GM19193 (cell line): Measurements from ENCODE around the gene GPATCH11.

Experiments
- POLR2A ChIP-seq: IDR thresholded peaks from 4 replicates; pipeline ENCODE4 v1.6.1; 2011; ENCODE audit not compliant: insufficient read depth, insufficient read length; ENCODE audit errors: extremely low read depth

GPATCH11 gene

DNA sequence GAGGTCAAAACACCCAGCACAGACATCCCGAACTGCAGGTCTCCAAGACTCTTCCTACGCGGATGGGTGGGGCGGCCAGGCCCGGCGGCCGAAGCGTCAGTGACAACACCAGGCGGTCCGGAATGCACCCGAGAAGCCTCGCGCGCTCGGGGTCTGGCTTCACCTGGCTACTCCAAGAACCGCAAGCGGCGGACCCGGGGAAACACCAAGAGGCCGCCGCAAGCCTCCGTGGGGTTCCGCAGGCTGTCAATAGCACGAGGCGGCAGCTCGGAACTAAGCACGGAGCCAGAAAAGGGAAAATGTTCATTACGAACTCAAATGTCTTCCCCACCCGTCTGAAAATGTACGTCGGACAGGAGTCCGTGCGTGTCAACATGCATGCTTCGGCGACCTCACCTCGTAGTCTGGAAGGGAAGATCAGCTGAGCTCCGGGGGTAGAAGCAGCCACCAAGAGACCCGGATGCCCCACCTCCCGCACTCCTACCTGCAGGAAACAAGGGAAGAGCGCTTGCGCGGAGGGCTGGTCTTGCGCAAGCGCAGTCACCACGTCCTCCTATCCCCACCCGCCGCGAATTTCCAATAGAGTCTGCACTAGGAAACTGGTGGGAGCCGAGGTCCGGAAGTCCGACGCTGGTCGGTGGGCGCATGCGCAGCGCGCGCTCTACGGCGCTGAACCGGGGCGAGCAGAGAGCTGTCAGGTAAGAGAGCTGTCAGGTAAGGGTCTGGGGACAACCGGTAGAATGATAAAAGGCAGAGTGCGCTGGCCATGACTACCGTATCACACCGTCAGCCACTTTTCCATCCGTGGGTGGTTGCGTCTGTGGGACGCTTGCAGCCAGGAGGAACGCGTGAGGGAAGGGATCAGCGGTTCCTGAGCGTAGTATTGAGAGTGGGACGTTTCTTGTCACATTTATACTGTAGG, at the start of gene GPATCH11, which contains the start of gene HEATR5B:
Gene GPATCH11 (plus strand): TSS at position 646 of the 922 bp plus-strand sequence. CDS start 3,864 bp downstream, outside the sequence.
Gene HEATR5B (minus strand): TSS at position 500 of the 922 bp plus-strand sequence. CDS start 958 bp downstream, outside the sequence.
- peak; percentile 67 for TF ChIP-seq POLR2A

DNA sequence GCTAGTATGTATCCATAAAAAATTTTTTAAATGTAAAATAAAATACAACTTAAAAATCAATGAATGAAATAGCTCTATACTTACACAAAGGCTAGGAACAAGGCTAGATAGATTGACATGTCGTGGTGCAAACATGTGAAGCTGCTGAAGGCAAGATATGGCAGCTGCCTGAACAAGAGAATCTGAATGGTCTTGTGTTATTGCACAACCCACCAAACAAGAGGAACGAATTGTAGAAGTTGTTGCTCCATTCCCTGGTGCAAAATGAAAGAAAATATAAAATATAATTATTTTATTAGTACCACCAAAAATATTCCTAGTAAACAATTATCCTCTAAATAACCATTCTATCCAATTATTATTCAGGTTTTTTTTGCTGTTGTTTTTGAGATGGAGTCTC, 46.5 kb upstream of the GPATCH11 start:
- no peak for TF ChIP-seq POLR2A

DNA sequence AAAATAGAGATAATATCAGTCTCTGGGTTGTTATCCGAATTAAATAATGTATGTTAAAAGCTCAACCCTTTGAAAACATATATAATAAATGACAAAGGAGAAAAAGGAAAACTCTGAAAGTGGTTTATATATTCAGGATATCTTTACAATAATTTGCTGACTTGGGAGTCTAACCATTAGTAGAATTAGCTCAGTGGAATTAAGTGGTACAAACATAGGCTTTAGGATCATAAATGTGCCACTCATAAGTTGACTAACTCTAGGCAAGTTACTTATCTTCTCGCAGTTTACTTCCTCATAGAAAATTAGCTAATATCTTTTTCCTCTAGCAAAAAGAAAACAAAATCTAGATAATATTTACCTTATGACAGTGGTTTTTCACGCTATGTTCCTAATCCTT, 44.7 kb upstream of the GPATCH11 start:
- TF ChIP-seq POLR2A = no peak

DNA sequence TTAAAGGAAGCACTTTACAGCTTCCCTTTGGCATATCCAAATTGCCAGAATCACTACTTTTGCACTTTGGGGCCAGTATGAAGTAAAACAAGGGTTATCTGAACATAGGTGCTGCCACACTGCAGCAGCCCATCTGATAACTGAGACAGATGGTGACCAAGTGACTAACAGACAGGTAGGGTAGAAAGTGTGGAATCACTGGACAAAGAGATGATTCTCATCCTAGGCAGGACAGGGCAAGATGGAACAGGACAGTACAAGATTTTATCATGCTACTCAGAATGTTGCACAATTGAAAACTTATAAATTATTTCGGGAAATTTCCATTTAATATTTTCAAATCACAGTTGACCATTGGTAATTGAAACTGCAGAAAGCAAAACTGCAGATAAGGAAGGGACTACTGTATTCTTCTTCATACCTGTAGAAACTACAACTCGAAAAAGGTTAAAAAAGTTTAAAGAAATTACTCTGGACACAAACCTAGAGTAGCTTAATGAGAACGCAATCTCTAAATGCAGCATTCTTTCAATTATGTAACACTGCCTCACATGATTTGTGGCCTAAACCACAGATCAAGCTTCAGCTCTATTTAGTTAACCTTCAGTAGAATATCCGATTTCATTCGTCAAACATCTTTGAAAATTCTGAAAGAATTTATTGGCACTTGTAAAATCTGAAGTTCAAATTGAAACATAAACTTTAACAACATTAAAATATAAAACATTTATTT, 31.6 kb upstream of the GPATCH11 start:
- no peak for TF ChIP-seq POLR2A

DNA sequence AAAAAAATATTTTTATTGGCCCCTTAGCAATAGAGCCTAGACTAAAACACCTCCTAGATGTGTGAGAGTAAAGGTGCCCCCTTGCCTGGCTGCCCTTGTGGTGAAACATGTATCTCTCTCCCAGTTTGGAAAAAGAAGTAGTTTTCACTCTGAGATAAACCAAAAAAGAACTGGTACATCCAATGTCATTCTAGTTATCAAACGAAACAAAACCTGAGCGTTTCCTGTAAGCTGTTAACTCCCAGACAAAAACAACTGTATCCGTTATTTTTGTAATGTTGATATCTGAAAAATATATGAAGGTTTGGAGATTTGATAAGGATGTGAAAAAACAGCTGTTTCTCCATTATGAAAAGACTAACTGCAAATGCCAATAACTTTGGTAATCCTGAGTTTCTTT, 24.5 kb upstream of the GPATCH11 start:
- no peak for TF ChIP-seq POLR2A

DNA sequence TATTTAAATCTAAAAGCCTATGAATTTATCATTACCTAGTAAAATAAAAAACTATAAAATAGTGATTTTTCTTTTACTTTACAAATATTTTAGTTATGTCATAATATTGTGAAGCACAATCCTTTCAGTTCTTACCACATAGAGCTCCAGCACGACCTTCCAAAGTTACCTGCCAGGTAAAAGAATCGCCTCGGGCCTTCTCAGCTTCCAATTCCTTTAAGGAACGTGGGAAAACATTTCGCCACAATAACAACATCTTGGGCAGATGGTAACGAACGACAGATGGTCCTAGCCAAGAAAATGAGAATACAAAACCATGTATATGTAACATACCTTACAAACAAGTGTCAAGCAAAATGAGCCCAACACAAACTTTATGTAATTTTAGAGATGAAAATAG, 23.9 kb upstream of the GPATCH11 start:
- TF ChIP-seq POLR2A = no peak

DNA sequence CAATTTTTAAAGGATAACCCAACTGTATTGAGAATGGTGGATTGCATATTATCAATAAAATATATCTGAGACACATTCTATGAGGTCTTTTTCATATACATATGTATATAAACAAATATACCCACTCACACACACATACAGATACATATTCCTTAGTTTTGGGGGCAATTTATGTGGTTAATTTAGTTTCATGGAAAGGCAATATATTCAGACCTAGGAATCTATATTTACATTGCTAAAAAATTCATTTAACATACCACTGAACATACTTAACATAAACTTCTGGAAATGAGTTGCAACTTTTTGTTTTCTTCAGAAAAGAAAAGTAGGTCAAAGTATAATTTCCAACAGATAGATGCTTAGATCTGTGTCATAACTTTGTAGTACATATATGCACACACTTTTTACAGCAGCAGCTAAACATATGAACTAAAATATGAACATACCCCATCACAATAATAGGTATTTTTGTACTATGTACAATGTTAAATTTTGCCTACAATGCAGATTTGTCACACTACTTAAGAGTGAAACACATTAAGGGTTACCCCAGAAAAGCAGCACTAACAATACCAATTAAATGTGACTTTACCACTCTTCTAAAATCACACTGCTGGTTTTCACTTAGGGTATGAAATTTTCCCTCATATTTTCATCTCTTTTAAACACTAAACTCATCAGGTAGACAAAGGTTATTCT, 23.2 kb upstream of the GPATCH11 start:
- TF ChIP-seq POLR2A = no peak

DNA sequence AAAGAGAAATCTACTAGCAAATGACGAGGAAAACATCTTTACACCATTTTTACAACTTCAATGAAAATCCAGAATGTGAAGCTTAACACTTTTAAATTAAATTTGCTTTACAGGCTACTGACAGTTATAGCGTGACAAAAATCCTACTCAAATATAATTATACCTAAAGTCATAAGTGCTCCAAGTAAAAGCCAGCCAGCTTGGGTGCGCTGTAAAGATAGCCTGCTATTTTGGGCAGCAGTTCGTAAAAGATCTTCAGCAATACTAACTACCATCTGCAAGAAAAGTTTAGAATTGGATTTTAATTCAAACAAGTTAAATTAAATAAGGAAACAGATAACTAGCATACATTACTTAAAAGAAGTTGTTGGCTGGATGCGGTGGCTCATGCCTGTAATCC, 22.5 kb upstream of the GPATCH11 start:
- no peak for TF ChIP-seq POLR2A

DNA sequence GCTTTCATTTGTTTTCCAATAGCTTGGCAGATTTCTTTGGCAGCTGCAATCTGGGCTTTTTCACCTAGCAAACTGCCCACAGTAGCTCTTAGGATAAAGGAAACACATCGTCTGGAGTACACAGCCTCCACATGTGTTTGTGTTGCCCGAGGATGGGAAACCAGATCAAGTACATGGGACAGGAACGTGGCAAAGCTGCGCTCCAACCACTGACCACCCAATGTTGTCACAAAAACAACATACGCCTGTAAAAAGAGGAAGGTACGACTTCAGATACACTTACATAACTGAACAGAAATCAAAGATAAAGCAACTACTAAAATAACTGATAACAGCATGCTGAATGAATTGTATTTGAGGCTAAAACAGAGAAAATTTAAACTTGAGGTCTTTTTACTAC, 15.6 kb upstream of the GPATCH11 start:
- TF ChIP-seq POLR2A = no peak

DNA sequence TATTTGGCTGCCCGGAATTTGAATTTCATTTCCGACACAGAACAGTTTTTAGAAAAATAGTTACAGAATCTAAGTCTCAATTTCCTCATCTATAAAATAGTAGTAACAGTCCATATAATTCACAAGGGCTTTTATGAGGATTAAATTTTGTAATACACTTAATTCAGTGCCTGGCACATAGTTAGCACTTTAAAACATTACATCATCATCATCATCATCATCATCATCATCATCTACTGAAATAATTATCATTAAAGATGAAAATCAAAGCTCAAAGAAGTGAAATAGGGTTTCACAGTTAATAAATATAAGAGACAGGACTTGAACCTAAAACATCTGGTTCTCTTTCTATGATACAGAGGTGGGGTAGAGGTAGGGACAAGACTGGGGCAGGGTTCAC, 13.4 kb upstream of the GPATCH11 start:
- no peak for TF ChIP-seq POLR2A

DNA sequence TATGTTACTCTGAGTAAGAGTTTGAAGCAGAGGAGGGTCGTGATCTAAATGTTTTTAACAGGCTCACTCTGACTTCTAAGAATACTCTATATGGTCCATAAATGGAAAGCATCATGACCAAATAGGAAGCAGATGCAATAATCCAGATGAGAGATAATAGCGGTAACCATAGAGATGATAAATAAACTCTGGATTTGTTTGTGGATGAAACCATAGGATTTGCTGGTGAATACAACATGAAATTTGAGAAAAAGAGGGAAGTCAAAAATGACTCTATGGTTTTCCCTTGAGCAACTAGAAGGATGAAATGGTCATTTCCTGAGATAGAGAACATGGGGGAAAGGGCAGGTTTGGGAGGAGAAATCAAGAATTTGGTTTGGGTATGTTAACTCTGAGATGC, 4.1 kb upstream of the GPATCH11 start:
- no peak for TF ChIP-seq POLR2A

DNA sequence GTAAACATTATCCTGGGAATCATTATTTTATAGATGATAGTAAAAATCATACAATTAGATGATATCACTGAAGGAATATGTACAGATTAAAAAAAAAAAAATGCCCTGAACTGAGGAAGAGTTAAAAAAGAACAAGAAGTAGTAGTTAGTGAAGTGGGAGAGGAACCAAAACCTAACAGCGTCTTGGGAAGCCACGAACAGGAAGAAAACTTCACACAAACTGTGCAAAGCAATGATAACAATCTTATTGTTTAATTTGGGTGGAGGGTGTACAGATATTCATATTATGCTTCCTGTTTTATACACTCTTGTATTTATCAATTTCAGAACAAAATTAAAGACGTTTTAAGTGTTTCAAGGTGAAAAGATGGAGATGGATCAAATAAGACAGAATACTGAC, 3.6 kb upstream of the GPATCH11 start:
- TF ChIP-seq POLR2A = no peak

DNA sequence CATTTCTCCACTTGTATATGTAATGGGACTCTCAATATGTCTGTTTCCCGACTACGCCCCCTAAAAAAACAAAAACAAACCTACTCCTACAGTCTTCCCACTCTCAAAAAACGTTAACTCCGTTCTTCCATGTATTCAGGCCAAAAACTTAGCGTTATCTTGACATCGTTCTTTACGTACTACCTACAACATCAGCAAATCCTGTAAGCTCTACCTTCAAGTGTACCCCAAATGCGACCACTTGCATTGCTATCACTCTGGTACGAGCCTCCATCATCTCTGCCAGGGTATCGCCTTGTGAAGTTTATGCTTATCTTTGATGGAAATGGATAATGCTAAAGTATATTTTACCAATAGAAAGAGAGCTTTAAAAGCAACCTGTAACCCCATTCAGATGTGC, 479 bp downstream of the GPATCH11 start:
- TF ChIP-seq POLR2A = no peak

DNA sequence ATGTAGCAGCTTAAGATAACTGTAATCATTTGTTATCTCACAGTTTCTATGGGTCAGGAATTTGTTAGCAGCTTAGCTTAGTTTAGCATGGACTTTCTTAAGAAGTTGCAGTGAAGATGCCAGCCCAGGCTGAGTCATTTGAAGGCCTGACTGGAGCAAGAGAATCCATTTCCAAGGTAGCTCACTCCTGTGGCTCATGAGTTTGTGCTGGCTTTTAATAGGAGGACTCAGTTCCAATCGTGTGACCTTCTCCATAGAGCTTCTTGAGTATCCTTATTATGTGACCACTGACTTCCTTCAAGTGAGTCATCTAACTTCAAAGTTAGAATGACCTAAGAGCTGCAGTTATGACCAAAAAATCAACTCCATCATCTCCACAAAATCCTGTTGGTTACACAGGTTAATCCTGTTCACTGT, 1.4 kb downstream of the GPATCH11 start:
- TF ChIP-seq POLR2A = no peak

DNA sequence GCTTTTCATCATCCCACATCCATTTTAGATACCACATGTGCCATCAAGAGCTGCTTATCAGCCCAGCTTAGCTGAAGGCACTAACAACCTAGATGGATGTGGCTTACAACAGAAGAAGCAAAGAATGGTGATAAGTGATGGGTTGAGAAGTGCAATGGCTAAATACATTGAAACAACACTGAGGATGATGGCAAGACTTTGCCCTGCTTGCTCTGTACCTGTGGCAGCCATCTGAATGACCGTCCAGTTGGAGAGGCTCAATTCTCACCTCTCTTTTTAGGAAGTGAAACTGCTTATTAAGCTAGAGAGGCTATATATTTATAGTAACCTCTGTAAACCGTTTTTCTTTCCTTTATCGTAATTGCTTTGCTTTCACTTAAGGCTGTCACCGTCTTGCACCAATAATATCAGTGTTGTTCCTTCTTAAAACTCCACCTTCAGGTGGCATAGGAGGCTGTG, 5.7 kb downstream of the GPATCH11 start:
- no peak for TF ChIP-seq POLR2A
